OCI-LY3 (cell line): ENCODE results near the gene RING1.

ENCODE experiments used
- CTCF ChIP-seq: fragments of 200-600, 300-600 bp; sonication (generic); IDR thresholded peaks from 2 replicates; pipeline ENCODE4 v1.5.1; 2014; ENCODE audit warnings: antibody characterized with exemption, low read length, low read depth
- EZH2phosphoT487 ChIP-seq: fragments of 200-600 bp; shearing (Covaris generic); IDR thresholded peaks from 2 replicates; pipeline ENCODE4 v1.6.1; 2018; ENCODE audit warnings: antibody characterized with exemption, mixed run types, low read depth

GRCh38 chr6:33173535-33174180, 34.6 kb upstream of the RING1 start:
- TF ChIP-seq CTCF, result no peak
- no peak for TF ChIP-seq EZH2phosphoT487
